Hepatocyte (in vitro differentiated cells): ENCODE results near the gene SEMA4C.

Experiments
- EZH2 ChIP-seq: fragments of 200-600 bp; sonication (generic); IDR thresholded peaks from 2 replicates; pipeline ENCODE4 v1.6.1; 2016; ENCODE audit warnings: antibody characterized with exemption, mild to moderate bottlenecking, borderline replicate concordance
- EZH2phosphoT487 ChIP-seq: fragments of 200-600 bp; sonication (generic); IDR thresholded peaks from one replicate; pipeline ENCODE4 v1.6.1; 2018; ENCODE audit warnings: antibody characterized with exemption, mild to moderate bottlenecking, low read depth, moderate library complexity; ENCODE audit not compliant: unreplicated experiment, severe bottlenecking
- TF ChIP-seq, protein P1 (sequence below): fragments of 200-600 bp; sonication (generic); IDR thresholded peaks from 2 replicates; pipeline ENCODE4 v1.5.1; 2016; ENCODE audit warnings: antibody characterized with exemption, mild to moderate bottlenecking; ENCODE audit not compliant: poor library complexity

GRCh38 chr2:96874198-96874831 lies 4.4 kb upstream of the SEMA4C start:
- TF ChIP-seq, protein P1, sequence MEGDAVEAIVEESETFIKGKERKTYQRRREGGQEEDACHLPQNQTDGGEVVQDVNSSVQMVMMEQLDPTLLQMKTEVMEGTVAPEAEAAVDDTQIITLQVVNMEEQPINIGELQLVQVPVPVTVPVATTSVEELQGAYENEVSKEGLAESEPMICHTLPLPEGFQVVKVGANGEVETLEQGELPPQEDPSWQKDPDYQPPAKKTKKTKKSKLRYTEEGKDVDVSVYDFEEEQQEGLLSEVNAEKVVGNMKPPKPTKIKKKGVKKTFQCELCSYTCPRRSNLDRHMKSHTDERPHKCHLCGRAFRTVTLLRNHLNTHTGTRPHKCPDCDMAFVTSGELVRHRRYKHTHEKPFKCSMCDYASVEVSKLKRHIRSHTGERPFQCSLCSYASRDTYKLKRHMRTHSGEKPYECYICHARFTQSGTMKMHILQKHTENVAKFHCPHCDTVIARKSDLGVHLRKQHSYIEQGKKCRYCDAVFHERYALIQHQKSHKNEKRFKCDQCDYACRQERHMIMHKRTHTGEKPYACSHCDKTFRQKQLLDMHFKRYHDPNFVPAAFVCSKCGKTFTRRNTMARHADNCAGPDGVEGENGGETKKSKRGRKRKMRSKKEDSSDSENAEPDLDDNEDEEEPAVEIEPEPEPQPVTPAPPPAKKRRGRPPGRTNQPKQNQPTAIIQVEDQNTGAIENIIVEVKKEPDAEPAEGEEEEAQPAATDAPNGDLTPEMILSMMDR = no peak
- TF ChIP-seq EZH2 (no peak), EZH2phosphoT487 (no peak)
